HG03135 (cell line): ENCODE data around the gene TRIM47.
"Not testable (repeated sequence)": the region's sequence is repeated elsewhere in the genome, so short reads cannot be mapped to it uniquely, and the experiment has no call there.

Experiments
- ATAC-seq: cut with Tn5 transposase; IDR thresholded peaks from one replicate; pipeline ENCODE4 v1.9.1; 2021; ENCODE audit warnings: mild to moderate bottlenecking, moderate library complexity; ENCODE audit not compliant: unreplicated experiment

The TRIM47 gene

GRCh38 chr17:75872434-75873351 is 5.7 kb downstream of the TRIM47 start:
- ATAC-seq, result no peak

GRCh38 chr17:75870228-75870627 is 8.2 kb downstream of the TRIM47 start:
- not testable (repeated sequence) for ATAC-seq

- ATAC-seq, result no peak
These were observed 8.9 kb downstream of the TRIM47 start for GRCh38 chr17:75869282-75870141.

- ATAC-seq, result not testable (repeated sequence)
These were observed 9.6 kb downstream of the TRIM47 start for GRCh38 chr17:75868730-75869281.

- ATAC-seq, result not testable (repeated sequence)
These were observed 12.8 kb downstream of the TRIM47 start for GRCh38 chr17:75865404-75866188.

GRCh38 chr17:75864887-75865286 is 13.5 kb downstream of the TRIM47 start:
- ATAC-seq, result not testable (repeated sequence)

GRCh38 chr17:75864448-75864871 is 13.9 kb downstream of the TRIM47 start:
- peak; percentile 84 for ATAC-seq

- ATAC-seq, result no peak
These were observed 16.5 kb downstream of the TRIM47 start for GRCh38 chr17:75861927-75862317.

- not testable (repeated sequence) for ATAC-seq
These were observed 19.0 kb downstream of the TRIM47 start for GRCh38 chr17:75859358-75859757.

GRCh38 chr17:75856062-75856756 is 22.2 kb downstream of the TRIM47 start:
- no peak for ATAC-seq

- peak; percentile 84 for ATAC-seq
These were observed 22.9 kb downstream of the TRIM47 start, which contains the start of gene WBP2 for GRCh38 chr17:75855310-75856061. TSS of gene WBP2 (minus strand) at chr17:75855335. CDS start at chr17:75855297, 38 bp downstream.

- ATAC-seq, result no peak
These were observed 23.5 kb downstream of the TRIM47 start for GRCh38 chr17:75854881-75855309.

- no peak for ATAC-seq
These were observed 24.2 kb downstream of the TRIM47 start for GRCh38 chr17:75854101-75854748.

GRCh38 chr17:75853433-75853832 is 24.9 kb downstream of the TRIM47 start:
- no peak for ATAC-seq

- ATAC-seq, result not testable (repeated sequence)
These were observed 26.7 kb downstream of the TRIM47 start for GRCh38 chr17:75851693-75851991.

GRCh38 chr17:75850928-75851692 is 27.3 kb downstream of the TRIM47 start:
- ATAC-seq, result no peak

- no peak for ATAC-seq
These were observed 28.7 kb downstream of the TRIM47 start for GRCh38 chr17:75849724-75850123.

- ATAC-seq, result no peak
These were observed 29.1 kb downstream of the TRIM47 start for GRCh38 chr17:75849279-75849646.
